ENCODE measurements around the gene NANOG.

- TF ChIP-seq, protein P1, sequence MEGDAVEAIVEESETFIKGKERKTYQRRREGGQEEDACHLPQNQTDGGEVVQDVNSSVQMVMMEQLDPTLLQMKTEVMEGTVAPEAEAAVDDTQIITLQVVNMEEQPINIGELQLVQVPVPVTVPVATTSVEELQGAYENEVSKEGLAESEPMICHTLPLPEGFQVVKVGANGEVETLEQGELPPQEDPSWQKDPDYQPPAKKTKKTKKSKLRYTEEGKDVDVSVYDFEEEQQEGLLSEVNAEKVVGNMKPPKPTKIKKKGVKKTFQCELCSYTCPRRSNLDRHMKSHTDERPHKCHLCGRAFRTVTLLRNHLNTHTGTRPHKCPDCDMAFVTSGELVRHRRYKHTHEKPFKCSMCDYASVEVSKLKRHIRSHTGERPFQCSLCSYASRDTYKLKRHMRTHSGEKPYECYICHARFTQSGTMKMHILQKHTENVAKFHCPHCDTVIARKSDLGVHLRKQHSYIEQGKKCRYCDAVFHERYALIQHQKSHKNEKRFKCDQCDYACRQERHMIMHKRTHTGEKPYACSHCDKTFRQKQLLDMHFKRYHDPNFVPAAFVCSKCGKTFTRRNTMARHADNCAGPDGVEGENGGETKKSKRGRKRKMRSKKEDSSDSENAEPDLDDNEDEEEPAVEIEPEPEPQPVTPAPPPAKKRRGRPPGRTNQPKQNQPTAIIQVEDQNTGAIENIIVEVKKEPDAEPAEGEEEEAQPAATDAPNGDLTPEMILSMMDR (IDR thresholded peaks at IDR 0.05; ENCODE audit: low read depth, low read length) = no peak
- no peak for TF ChIP-seq POLR2A (IDR thresholded peaks at IDR 0.05; ENCODE audit: extremely low read depth, insufficient read length)
These were observed 19.2 kb upstream of the NANOG start for GRCh38 chr12:7769999-7770398.

All from NB4 (cell line).